GM15510 (cell line): Measurements from ENCODE around the gene GRID1.

Experiments used
- POLR2A ChIP-seq: IDR thresholded peaks from 3 replicates; pipeline ENCODE4 v1.6.1; 2011; ENCODE audit warnings: borderline replicate concordance; ENCODE audit not compliant: insufficient read length; ENCODE audit errors: extremely low read depth

Gene GRID1

DNA sequence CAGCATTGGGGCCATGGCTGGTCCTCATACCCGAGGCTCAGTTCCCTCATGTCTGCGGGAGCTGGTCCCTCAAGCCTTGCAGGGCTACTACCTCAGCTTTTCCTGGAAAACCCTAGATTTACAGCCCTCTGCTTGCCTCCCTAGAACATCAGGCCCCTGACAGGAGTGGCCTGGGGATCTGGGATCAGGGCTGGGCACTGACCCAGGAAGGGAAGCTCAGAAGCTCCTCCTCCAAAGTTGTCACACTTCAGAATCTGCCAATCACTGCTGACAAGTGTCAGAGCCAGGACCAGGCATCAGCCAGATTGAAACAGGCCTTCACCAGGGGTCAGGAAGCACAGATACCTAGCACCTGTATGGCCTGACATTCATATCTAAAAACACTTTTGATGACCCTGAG is 115.2 kb downstream of the GRID1 start:
- TF ChIP-seq POLR2A: no peak

DNA sequence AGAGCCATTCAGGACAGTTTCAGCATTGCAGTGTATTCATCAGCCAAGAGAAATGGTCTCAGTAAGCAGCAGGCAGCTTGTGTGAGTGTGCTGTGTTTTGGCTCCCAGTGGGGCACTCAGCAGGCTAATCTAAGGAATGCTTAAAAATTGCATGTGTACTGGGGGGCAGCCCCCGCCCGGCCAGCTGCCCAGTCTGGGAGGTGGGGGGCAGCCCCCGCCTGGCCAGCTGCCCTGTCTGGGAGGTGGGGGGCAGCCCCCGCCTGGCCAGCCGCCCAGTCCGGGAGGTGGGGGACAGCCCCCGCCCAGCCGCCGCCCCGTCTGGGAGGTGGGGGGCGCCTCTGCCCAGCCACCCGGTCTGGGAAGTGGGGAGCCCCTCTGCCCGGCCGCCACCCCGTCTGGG is 116.2 kb downstream of the GRID1 start:
- no peak for TF ChIP-seq POLR2A

GRCh38 chr10:86249794-86250193 is 116.8 kb downstream of the GRID1 start:
- TF ChIP-seq POLR2A: no peak

GRCh38 chr10:86248062-86248461 is 118.5 kb downstream of the GRID1 start:
- TF ChIP-seq POLR2A: no peak

DNA sequence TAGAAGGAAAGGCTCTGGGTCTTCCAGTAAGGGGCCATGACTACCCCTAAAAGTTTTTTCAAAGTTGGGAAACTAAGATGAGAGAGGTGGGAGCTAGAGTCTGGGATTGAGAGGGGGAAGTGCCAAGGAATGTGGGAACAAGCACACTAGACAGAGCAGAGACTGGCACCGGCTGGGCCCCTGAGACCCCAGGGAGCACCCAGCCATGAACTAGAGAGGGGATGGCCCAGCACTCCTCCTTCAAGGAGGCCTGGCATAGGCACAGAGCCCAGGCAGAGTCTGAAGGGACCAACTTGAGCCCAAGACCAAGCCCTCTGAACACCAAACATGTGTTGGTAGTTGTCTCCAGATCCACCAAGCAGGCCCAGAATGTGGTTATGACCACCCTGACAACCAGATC is 119.0 kb downstream of the GRID1 start:
- TF ChIP-seq POLR2A: no peak

GRCh38 chr10:86247073-86247472 is 119.5 kb downstream of the GRID1 start:
- TF ChIP-seq POLR2A: no peak

GRCh38 chr10:86246279-86246940 is 120.2 kb downstream of the GRID1 start:
- no peak for TF ChIP-seq POLR2A

DNA sequence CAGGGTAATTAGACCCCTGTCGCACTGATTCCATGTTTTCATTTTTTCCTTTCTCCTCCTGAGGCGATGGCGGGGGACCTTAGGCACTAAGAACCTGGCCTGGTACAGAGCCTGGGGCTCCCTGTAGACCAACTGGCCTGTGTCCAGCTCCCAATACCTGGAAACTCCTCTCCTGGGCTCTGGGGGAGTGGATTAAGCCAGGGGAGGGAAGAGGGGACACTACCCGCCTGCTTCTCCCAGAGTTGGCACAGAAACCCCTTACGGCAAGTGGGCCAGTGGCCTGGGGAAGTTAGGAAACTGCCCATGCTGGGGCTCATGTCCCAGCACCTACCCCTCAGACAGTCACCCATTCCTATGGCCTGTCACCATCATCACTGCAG is 121.6 kb downstream of the GRID1 start:
- no peak for TF ChIP-seq POLR2A

- no peak for TF ChIP-seq POLR2A
Measured at GRCh38 chr10:86244297-86245014, 122.1 kb downstream of the GRID1 start.

DNA sequence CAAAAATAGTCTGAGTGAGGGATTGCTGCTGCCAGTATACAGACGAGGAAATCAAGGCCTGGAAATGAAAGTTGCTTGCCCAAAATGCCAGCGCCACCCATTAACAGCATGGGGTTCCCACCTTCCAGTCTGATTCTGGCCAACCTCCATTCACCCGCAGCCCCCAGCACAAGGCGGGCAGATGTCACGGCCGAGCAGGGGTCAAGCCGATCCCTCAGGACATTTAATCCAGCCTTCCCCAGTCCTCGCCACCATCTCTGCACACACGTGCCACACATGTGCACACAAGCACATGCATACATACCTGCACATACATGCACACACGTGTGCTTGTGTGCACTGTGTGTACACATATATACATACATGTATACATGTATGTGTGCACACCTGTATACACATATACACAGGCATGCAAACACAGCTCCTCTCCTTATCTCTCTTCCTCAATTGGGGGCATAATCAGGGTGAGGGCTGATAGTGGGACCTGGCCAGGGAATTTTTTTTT is 122.9 kb downstream of the GRID1 start:
- no peak for TF ChIP-seq POLR2A

DNA sequence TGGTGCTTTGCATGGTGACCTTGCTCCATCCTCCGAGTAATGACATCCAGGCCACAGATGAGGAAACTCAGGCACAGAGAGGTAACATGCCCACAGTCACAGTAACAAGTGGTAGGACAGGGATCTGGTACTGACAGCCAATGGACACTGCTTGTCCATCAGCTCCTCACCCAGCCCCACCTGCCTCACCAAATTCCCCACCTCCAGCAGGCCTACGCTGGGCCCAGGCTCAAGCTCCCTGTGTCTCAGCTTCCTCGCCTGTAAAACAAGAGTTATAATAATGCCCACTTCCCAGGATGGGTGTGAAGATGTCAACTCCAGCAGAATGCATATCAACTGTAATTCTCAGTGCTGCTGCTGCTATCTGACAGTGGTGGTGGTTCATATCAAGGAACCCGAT is 123.8 kb downstream of the GRID1 start:
- no peak for TF ChIP-seq POLR2A

DNA sequence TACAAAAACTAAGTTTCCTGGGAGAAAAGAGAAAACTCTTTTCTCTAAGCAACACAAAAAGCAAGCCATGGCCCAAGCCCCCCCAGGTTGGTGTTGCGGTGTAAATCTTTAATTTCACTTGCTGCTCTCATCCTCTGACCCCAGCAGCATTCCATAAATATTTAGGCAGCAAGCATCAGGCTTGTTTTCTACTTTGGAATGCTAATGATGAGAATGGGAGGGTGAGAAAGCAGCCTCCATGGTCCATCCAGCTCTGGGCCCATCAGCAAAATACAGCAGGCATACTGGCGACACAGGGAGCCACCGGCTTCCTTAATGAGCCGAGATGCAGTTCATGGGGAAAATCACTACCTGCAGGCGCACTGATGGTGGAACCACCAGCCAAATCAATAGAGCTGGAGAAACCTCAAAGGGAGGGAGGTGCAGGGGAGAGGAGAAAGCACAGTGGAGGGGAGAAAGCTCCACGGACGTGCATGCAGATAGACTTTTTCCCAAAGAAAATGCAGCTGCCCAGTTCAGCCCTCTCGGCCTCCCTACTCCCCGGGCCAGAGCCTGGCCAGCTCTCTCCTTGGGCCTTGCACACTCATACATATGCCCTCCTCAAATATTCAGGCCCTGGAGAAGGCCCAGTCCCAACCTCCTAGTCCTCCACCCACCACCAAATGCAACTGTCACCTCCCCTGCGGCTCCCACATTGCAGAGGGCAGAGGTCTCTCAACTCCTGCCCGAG is 131.9 kb downstream of the GRID1 start:
- TF ChIP-seq POLR2A: no peak

GRCh38 chr10:86234107-86234506 is 132.5 kb downstream of the GRID1 start:
- TF ChIP-seq POLR2A: no peak

DNA sequence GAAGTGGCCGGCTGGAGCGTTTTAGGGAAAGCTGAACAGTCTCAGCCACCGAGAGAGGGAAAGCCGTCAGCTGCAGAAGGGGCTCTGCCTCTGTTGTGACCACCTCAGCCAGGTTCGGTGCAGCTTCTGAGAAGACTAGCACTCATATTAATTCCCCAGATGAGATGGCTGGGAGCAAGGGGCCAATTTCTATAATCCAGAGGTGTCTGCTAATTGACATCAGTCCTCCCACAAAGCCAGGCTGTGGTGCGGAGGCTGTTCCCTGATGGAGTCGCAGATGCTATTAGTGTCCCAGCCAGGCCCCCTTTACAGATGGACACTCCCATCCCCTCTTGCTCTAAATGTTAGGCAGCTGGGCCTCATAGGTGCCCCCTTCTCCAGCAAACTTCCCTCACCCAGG is 133.5 kb downstream of the GRID1 start:
- TF ChIP-seq POLR2A: no peak

GRCh38 chr10:86232644-86233043 is 134.0 kb downstream of the GRID1 start:
- TF ChIP-seq POLR2A: no peak
